Activated T-cell treated with anti-CD3 and anti-CD28 coated beads, Interleukin-2, amount 50 U/mL, for 24 hours (primary cell): ENCODE data around the gene BCO1.

Experiments
- DNase-seq: peaks from one replicate; pipeline ENCODE4 v3.0.0-alpha.2; 2020
- H3K27ac Mint-ChIP-seq: 2 replicates; pipeline ENCODE4 v1.8.0; 2020; ENCODE audit warnings: mild to moderate bottlenecking, mixed read lengths
- H3K27me3 Mint-ChIP-seq: 2 replicates; pipeline ENCODE4 v1.8.0; 2020; ENCODE audit warnings: mixed read lengths
- H3K36me3 Mint-ChIP-seq: 2 replicates; pipeline ENCODE4 v1.8.0; 2020; ENCODE audit warnings: low read depth, mixed read lengths
- H3K4me1 Mint-ChIP-seq: 2 replicates; pipeline ENCODE4 v1.8.0; 2020; ENCODE audit warnings: low read depth, mixed read lengths
- H3K4me3 Mint-ChIP-seq: 2 replicates; pipeline ENCODE4 v1.8.0; 2020; ENCODE audit warnings: mild to moderate bottlenecking, moderate library complexity, mixed read lengths
- H3K9me3 Mint-ChIP-seq: 2 replicates; pipeline ENCODE4 v1.8.0; 2020; ENCODE audit warnings: mixed read lengths

Gene BCO1

GRCh38 chr16:81335669-81336068, 97.2 kb downstream of the BCO1 start:
- Mint-ChIP-seq H3K36me3 (peaks cover 14% of the 10 kb centered on the region), H3K27me3 (no peaks in the 10 kb centered on the region), H3K4me1 (peaks cover 19% of the 10 kb centered on the region), H3K4me3 (no peak overlapping the region), H3K27ac (peak overlapping the region; percentile 87), H3K9me3 (no peaks in the 10 kb centered on the region)
- DNase-seq = peak; percentile 40

GRCh38 chr16:81337097-81337496, 98.6 kb downstream of the BCO1 start:
- H3K4me1 Mint-ChIP-seq = peaks cover 19% of the 10 kb centered on the region
- no peak overlapping the region for H3K4me3 Mint-ChIP-seq
- DNase-seq = no peak
- H3K36me3 Mint-ChIP-seq = peaks cover 16% of the 10 kb centered on the region
- H3K27ac Mint-ChIP-seq = peak overlapping the region; percentile 45
- H3K9me3 Mint-ChIP-seq = peaks cover 4% of the 10 kb centered on the region
- no peaks in the 10 kb centered on the region for H3K27me3 Mint-ChIP-seq
